DMS79 treated with DMSO at 0.1 percent for 48 hours (cell line): ENCODE results near the gene CCL4.
"Not testable (repeated sequence)": the region's sequence is repeated elsewhere in the genome, so short reads cannot be mapped to it uniquely, and the experiment has no call there.

Experiments used
- DNase-seq: peaks from one replicate; lab custom pipeline; 2025; lab: John Stamatoyannopoulos, UW

The CCL4 gene

DNA sequence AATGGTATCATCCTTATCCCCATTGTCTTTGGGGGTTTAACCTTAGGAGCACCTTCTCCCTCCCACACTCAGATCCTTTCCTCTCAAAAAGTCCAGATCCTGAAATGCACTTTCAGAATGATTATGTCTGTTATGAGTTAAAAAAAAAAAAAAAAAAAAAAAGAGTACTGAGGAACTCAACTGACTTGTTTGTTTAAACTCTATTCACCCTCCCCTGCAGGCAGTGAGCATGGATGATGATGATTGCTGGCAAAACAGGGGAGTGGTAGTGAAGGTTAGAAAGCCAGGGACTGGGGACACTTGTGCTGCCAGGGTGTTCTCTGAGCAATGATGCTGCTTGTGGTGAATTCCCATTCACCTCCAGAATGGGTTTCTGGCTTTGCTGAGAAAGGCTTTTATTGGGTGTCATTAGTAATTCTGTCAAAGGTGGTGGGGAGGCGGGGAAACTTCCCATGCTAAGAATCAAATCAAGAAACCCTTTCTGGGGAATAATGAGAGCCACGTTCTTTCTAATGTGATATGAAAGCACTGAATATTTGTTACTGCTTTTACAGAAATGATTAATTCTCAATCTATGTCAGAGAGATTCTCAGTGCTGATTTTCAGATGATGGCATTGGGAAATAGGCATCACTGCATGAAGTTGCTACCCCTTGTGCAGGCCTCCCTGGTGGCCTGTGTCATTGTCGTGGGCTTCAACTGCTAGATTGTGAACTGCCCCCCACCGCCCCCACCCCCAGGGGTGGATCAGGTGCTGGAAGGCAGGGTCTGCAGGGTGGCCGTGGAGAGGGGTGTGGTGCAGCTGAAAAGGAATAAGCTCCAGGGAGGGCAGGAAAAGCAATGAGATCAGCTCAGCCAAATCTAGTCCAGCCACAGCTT, 14.1 kb downstream of the CCL4 start:
- no peak for DNase-seq

DNA sequence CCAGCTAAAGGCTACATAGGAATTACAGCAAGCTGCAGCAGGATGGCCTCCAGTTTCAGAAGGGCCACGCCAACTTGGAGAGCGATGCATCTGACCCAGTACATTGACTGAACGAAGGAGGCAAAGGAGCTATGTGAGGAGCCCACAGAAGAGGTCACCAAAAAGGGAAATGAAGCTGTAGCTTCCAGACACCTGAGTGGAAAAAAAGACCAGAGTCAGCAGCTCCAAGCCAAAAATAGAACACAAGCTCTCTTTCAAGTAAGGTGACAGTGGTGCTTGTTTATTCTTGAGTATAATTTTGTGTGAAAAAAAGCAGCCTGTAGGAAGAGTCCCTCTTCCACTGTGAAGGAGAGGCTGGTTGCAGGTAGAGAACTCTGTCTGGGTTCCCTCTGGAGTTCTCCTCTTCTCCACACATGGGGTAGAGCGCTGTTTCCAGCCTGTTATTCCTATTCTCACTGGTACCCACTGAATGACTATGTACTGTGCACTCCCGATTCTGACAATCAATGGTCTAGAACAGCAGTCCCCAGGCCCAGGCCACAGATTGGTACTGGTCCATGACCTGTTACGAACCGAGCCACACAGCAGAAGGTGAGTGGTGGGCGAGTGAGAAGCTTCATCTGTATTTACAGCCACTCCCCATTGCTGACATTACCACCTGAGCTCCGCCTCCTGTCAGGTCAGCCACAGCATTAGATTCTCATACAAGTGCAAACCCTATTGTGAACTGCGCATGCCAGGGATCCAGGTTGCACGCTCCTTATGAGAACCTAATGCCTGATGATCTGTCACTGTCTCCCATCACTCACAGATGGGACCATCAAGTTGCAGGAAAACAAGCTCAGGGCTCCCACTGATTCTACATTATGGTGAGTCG, 15.1 kb downstream of the CCL4 start:
- no peak for DNase-seq

DNA sequence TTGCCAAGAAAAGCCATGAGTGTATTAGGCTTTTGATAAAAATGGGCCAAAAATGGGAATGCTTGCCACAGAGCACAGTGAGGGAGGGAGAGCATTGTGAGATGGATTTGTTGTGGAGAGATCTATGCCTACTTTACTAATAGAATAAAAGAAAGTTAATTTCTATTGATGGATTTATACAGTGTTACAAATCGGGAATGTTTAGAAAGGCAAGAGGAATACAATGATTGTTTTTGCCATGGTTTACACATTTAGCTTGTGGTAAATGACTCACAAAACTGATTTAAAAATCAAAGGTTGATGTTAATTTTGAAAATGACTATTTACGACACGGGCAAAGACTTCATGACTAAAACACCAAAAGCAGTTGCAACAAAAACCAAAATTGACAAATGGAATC, 16.6 kb downstream of the CCL4 start:
- no peak for DNase-seq

DNA sequence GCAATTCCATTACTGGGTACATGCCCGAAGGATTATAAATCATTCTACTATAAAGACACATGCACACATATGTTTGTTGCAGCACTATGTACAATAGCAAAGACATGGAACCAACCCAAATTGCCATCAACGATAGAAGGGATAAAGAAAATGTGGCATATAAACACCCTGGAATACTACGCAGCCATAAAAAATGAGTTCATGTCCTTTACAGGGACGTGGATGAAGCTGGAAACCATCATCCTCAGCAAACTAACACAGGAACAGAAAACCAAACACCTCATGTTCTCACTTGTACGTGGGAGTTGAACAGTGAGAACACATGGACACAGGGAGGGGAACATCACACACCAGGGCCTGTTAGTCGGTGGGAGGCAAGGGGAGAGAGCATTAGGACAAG, 17.5 kb downstream of the CCL4 start:
- DNase-seq: not testable (repeated sequence)

DNA sequence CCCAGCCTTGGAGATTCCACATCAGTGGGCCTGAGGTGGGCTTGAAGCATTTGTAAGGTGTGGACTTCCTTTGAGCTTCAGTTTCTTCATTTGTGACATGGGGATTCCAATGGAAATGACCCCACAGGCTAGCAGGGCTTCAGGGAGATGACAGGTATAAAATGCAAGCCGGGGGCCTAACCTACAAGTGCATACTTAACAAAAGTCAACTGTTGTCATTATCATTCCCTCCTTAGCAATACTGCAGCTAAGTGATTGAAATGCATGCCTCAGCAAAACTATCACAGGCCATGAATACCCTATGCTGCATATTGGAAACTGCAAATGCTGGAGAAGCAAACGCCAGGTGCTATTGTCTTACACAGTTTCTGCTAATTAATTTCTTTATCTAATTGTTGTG, 19.8 kb downstream of the CCL4 start:
- DNase-seq: no peak

DNA sequence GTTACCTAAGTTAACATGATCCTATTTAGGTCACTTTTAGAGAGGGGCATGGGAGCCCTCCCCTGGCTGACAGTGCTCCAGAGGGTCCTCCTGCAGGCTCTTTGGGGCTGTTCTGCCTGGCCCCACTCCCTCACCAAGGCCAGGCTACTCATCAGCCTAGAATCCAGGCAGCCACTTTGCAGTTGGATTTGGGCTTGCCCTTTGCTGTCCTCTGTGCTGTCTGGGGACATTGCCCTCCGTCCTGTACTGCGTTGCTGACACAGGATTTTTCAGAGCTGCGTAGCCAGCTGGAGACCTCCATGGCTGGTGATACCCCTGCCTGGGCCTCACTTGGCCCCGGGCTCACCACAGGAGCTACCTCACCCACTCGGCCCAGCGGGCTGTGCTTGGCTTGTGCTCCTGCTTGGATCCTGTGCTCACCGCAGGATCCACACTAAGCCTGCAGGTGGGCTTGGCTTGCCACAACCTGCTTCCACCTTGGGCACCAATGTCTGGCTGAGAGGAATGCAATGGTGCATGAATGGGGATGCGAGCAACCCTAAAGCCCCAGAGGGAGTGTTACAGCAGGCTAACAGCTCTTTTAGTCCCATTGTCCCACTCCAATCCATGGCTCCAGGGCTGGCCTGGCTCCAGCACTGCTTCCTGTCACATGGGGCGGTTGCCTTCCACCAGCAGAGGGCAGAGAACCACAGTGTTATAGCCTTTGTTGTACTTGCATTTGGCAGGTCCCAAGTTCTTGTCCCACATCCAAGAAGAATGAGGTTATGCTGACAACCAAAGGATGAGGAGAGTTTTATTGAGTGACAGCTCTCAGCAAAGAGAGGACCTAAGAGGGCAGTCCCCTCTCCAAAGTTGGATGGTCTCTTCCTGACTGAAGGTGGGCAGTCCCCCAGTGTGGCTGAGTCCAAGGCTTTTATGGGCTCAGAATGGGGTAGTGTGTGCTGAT, 21.5 kb downstream of the CCL4 start:
- DNase-seq: no peak

DNA sequence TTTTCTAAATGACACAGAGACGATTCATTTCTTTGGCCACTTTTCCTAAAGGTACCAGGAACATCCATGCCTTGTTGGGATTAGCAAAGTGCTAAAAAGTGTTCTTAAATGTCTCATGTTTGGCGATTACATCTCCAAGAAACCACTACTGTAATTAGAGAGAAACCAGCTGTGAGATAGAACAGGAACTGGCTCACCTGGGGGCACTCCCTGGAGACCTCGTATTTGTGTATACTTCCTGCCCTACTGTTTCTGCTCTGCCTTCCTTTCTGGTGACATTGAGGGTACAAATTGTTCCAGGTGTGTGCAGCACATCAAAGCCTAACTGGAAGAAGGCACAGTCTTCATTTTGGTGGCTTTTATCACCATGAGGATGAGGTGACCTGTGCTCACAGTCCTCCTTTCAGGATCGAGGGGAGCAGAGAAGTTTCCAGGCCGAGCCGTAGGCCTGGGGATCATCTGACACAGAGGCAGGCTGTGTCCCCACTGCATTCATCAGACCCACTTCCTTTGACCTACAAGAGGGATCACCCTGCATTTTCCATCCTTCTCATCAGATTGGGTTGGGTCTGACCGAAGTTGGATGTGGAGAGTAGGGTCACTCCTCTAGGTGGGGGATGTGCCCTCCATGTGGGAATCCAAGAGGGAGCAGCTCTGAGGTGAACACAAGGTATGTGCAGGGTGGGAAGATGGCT, 23.7 kb downstream of the CCL4 start:
- no peak for DNase-seq

DNA sequence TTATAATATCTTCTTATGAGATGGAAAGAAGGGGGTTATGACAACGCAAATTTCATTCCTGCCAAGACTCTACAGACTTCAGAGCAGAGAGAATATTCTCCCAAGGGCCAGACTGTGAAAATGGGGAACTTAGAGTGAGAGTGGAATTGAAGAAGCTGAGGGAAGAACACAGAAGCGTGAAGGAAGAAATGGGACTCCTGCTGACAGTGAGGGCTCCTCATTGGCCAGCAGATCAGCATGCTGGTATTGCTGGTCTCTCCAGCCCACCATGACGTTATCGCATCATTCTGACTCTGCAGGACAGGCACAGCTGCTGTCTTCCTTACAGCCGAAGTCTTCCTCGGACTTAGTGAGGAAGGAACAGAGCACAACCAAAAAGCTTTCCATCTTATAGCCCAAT, 24.3 kb downstream of the CCL4 start:
- DNase-seq: no peak

DNA sequence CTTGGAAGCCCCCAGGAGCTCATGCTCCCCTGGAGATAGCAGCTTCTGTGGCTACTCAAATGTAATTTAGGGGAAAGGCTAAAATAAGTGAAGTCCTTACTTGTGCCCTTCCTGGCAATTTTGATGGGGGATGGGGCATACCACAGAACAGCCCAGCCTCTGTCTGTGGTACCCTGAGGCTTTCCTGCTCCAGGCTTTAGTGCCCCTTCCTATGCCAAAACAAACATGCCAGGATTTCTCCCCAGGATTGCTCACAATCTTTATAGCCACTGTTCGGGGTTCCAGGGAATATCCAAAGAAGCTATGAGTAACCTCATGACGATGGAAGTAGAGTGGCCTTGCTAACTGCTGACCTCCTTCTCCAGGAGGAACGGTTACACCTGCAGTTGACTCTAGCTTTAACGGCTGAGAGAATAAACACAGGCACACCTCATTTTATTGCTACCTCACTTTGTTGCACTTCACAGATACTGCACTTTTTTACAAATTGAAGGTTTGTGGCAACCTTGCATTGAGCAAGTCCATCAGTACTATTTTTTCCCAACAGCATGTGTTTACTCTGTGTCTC, 24.9 kb downstream of the CCL4 start:
- no peak for DNase-seq

DNA sequence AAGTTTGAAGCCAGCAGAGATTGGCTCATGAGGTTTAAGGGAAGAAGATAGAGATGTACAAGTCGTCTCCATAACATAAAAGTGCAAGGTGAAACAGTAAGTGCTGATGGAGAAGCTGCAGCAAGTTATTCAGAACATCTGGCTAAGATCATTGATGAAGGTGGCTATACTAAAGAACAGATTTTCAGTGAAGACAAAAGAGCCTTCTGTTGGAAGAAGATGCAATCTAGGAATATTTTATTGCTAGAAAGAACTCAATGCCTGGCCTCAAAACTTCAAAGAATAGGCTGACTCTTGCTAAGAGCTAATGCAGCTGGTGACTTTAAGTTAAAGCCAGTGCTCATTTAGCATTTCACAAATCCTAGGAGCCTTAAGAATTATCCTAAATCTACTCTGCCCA, 26.0 kb downstream of the CCL4 start:
- DNase-seq: no peak

DNA sequence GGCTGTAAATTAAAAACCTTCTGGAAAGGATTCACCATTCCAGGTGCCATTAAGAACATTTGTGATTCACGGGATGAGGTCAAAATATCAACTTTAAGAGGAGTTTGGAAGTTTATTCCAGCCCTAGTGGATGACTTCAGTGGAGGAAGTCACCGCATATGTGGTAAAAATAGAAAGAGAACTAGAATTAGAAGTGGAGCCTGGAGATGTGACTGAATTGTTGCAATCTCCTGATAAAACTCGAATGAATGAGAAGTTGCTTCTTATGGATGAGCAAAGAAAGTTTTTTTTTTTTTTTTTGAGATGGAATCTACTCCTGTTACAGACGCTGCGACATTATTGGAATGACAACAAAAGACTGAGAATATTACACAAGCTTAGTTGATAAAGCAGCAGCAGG, 26.7 kb downstream of the CCL4 start:
- DNase-seq: no peak

DNA sequence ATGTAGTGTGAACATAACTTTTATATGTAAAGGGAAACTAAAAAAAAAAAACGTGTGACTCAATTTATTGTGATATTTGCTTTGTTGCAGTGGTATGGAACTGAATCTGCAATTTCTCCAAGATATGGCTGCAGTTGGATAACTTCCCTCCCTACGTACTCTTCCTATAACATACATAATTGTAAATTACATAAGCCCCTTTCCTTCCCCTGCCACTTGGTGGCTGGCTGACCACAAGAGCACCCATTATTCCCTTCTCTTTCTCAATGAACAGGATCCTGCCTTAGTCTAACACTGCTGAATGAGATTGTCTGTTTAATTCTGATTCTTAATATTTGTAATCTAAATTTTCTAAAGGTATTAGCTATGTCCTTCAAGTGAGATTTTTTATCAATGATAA, 27.8 kb downstream of the CCL4 start:
- DNase-seq: no peak

DNA sequence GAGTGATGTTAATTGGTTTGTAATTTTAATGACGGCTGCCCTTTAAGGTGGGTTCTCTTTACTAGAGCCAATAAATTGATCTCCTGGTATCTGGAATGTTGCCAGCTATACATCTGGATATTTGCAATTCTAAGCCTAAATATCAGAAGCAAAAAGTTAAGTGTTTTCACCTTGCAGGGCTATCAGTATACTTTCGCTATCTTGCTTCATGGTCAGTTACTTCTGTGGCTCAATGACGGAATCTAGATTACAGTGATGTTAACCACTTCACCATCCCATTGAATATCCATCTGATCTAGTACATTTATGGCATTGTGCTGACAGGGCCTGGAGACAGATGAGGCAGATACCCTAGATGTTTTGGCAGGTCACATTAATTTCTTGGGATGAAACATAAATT, 28.3 kb downstream of the CCL4 start:
- no peak for DNase-seq

DNA sequence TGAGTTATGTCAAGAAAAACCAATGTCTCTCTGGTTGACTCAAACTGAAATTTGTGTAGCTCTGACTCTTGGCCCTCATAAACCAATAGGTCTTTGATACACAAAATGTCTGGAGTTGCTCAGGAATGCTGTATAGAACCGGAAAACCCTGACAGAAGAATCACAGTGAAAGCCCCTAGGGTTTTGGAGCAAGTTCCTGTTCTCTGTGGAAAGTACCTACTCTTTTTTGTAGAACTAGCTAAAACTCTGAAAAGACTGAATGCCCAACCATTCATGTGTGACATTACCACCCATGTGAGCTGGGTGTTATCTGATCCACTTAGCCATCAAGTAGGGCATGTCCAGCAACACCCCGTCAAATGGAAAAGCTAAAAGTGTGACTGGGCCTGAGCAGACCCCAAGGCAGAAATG, 28.8 kb downstream of the CCL4 start:
- no peak for DNase-seq

DNA sequence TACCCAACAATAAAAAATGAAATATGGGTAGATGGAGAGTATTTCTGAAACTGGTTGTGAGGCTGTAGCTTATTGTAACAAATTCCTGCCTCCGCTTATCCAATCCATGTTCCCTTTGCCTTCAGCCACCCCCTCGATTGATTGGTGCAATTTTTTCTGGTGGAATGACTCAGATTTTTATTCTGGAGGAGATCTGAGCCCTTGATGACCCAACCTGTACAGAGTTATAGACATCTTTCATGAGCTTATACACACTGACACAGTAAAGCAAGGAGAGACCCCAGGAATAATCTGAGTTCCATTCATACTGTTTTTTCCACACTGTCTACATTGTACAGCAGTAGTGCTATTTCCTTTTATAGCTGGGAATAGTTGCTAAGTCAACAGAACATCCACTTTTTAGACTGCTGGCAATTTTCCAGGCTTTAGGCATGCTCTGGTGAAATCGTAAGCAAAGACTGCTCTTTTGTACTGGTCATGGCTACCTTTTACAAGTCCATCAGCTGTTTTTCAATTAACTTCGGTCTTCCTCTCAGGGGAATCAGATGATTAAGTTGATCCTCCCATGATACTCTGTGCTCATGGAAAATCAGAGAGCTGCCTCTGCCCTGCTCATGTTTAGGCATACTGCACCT, 30.1 kb downstream of the CCL4 start:
- peak; percentile 82 for DNase-seq

DNA sequence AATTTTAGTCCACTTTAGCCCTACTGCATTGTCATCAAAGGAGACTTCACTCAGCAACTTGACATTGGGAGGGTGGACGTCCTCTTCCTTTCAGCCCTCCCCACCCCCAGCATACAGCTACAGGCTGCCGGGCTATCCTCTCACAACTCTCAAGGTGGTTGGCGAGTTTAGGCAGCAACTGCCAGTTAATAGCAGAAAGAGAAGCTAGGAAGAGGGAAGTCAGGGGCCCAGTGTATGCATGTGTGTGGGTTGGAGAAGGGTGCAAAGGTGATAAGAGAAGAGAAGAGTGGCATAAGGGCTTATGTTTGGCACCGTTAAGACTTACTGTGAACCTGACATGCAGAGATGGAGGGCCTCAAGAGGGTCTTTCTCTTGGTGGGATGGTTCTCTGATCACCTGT, 31.8 kb downstream of the CCL4 start:
- no peak for DNase-seq

DNA sequence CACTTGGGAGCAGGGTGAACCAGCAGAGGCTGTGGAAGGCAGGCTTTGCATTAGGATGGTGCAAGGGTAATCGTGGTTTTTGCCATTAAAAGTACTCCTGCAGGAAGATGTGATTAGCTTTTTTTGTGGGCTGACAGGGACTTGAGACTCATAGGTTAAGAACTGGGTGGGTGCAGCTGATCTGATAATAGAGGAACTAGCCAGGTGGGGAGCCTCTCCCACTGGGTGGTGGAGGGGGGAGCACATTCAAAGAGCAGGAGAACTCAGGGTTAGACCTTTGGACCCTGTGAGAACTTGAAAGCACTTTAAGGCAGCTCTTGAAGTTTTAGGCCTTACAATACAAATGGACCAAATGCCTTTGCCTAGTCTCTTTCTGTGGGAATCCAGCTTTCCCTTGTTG, 32.4 kb downstream of the CCL4 start:
- no peak for DNase-seq

DNA sequence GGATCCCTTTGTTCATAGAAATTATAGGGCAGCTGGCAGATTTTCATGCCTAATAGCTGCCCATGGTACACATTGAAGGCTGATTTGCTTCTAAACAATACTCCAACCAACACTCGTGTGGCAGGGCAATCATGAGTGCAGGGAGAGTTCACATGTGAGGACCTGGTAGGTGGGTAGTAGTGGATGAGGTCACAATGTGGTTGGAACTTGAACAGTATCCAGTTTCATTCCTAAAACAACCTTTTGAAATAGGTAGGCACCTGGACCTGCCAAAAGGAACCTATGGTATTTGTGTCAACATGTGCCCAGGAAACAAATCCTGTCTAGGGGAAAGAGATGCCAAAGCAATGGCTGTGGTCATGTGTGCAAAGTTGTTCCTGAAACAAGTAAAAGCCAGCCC, 32.8 kb downstream of the CCL4 start:
- DNase-seq: peak; percentile 19

DNA sequence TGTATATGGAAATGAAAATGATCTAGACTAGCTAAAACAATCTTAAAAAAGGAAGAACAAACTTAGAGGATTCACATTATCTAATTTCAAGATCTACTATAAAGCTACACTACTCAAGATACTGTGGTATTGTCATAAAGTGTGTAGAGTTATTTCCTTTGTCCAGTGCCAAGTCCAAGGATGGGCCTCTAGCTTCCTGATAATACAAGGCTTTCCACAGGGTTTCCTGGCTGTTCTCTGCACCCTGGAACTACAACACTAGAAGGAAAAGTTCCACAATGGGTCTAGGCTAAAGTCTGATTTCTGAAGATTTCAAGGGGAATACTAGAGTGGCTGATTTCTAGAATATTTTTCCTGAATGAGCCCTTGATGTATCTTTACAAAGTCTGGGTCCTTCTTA, 38.6 kb downstream of the CCL4 start:
- DNase-seq: no peak

DNA sequence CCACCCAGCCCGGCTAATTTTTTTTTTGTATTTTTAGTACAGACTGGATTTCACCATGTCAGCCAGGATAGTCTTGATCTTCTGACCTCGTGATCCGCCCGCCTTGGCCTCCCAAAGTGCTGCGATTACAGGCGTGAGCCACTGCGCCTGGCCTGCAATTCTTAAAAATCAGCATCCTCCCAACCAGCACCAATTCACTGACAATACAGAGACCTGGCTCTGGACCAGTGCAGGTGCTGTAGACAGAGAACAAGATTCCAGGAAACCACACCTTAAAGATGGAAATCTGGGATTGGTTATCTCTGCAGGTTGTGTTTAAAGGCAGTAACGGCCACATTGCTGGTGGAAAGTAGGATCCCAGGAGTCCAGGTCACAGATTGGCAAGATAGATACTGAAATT, 39.2 kb downstream of the CCL4 start:
- no peak for DNase-seq

DNA sequence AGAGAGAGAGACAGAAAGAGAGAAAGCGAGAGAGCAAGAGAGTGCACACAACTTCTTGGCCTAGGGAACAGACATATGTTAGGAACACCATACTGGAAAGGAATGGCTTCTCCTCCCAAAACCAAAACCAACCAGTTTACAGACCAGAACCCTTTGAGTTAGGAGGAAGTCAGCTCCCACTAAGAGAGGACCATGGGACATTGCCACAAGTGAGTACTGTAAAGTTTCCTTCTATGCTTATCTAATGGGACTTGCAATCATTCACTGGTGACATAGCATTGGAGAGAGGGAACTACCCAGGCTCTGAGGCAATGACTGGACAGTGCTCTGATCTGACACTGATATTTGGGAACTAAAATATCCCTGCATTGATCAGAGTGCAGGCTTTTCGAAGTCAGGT, 40.4 kb downstream of the CCL4 start:
- DNase-seq: no peak
